Measurements from ENCODE around the gene CDC123. TPM values are rescaled to one million over a fixed set of nuclear protein-coding genes. Genes with fewer than 3 reads are reported as not detected.

CDC123 gene
- polyA plus RNA-seq, 1 donor (not counting 4 experiments of a cell fraction or from before 2014, with no cell fraction given): 146 TPM

Other genes with a start within 250 kb of the CDC123 start
- gene UPF2, start 153.4 kb upstream of the CDC123 start, polyA plus RNA-seq: 14.0 to 20.3 TPM (median 14.4 TPM) in 3 replicates
- 7.8 to 19.5 TPM (median 12.8 TPM) in 3 replicates for gene DHTKD1, start 127.2 kb upstream of the CDC123 start, polyA plus RNA-seq
- 11.5 to 13.7 TPM (median 13.5 TPM) in 3 replicates for gene SEC61A2, start 66.5 kb upstream of the CDC123 start, polyA plus RNA-seq
- gene NUDT5, start 297 bp upstream of the CDC123 start, polyA plus RNA-seq: 98.9 to 125 TPM (median 100 TPM) in 3 replicates
- 0.76 to 0.97 TPM (median 0.85 TPM) in 3 replicates for gene CAMK1D, start 153.4 kb downstream of the CDC123 start, polyA plus RNA-seq

Data from keratinocyte (primary cell).